C4-2B (cell line): ENCODE data around the gene FHOD3.

Source experiments
- H3K27ac ChIP-seq: fragments of 450-650 bp; 2 replicates; pipeline ENCODE4 v1.5.1; 2017
- ZFX ChIP-seq: fragments of 450-650 bp; IDR thresholded peaks from 2 replicates; pipeline ENCODE4 v1.6.1; 2017
- TF ChIP-seq, protein P1 (sequence below): fragments of 450-650 bp; conservative IDR thresholded peaks from 2 replicates; pipeline ENCODE4 v1.5.1; 2017; ENCODE audit warnings: mild to moderate bottlenecking

Gene FHOD3

DNA sequence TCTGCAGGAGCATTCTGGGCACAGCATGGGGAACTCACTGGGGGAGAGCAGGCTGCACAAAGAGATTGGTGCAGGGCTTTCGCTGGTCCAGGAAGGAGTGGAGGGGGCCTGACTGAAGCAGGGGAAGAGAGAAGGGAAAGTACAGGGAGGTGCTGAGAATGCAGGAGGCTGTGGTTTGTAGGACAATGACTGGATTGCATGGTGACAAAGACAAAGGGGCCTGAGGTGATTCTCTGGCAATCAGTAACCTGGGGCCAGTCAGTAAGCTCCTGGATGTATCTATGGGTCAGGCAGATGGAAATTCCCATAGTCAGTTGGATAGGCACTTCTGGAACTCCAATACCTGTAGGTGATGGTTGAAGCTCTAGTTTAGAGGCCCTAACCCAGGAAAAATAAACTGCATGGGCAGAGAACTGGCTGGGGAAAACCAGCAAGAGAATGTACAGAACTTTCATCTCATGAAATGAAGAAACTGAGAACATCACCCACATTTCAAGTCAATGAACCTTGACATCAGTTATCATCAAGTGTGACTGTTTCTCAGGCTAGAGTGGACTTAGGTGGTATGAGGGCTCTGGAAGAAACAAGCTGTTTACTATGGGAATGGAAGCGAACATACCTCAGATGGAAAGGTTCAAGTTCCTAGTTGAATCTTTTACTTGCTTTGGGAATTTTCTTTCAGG, 338.0 kb downstream of the FHOD3 start:
- no peak overlapping the region for H3K27ac ChIP-seq
- TF ChIP-seq, protein P1, sequence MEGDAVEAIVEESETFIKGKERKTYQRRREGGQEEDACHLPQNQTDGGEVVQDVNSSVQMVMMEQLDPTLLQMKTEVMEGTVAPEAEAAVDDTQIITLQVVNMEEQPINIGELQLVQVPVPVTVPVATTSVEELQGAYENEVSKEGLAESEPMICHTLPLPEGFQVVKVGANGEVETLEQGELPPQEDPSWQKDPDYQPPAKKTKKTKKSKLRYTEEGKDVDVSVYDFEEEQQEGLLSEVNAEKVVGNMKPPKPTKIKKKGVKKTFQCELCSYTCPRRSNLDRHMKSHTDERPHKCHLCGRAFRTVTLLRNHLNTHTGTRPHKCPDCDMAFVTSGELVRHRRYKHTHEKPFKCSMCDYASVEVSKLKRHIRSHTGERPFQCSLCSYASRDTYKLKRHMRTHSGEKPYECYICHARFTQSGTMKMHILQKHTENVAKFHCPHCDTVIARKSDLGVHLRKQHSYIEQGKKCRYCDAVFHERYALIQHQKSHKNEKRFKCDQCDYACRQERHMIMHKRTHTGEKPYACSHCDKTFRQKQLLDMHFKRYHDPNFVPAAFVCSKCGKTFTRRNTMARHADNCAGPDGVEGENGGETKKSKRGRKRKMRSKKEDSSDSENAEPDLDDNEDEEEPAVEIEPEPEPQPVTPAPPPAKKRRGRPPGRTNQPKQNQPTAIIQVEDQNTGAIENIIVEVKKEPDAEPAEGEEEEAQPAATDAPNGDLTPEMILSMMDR = no peak
- no peak for TF ChIP-seq ZFX

- H3K27ac ChIP-seq = no peak overlapping the region
- TF ChIP-seq, protein P1 = no peak
- no peak for TF ChIP-seq ZFX
These were observed 338.8 kb downstream of the FHOD3 start for GRCh38 chr18:36636237-36636817.

DNA sequence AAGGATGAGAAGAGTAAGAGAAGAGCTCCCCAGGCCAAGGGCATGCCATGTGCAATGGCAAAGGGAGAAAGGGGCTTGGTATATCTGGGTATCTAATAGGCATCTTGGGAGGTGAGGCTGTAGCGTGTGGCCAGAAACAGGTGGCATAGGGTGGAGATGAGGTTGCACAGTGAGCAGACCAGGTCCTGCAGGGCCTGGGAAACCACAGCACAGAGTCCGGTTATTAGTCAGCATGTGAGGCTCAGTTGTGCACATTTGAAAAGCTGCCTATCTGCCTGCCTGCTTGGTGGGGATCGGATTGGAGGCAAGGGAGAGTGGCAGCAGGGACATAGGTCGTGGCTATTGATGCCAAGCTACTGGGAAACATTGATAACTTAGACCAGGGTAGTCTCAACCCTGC, 340.7 kb downstream of the FHOD3 start:
- TF ChIP-seq ZFX = no peak
- TF ChIP-seq, protein P1 = no peak
- H3K27ac ChIP-seq = no peak overlapping the region

DNA sequence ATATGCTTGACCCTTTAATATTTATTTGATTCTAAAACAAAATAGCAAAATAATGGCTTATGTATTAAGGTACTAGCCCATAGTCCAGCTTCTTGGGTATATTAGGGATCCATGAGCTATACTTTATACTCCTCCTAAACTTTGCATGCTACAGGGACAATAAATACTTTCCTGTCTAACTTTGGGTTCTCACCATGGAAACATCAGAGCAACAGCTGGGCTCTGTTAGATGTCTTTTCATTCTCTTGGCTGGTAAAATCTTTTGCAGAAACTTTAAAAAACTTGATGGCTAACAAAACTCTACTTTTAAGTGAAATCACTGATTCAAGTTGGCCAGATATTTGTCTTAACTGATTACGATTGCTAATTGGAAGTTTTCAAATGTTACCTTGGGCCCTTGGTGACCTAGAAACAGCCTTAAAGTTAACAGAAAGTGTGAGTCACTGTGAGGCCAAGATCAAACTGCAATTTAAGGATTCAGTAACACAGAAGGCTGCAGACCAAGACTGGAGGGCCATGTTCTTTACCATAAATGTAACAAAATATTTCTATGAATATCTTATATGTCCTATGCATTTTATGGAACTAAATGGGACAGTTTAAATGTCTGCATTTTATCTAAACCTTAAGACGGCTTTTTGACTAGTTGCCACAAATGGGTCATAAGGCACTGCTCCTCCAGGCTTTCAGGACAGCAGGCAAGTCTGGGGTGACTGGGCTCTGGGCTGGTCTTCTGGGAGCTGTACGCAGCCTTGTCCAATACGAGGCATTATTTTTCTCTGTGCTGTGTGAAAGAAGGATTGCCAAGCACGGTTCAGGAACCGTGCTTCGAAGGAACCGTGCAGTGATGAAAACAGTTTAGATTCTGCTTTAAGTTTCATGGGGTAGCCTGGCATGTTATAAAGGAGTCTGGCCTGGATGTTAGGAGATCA, 342.8 kb downstream of the FHOD3 start:
- TF ChIP-seq ZFX = no peak
- TF ChIP-seq, protein P1 = no peak
- no peak overlapping the region for H3K27ac ChIP-seq

GRCh38 chr18:36643061-36643460, 345.5 kb downstream of the FHOD3 start:
- TF ChIP-seq, protein P1 = no peak
- TF ChIP-seq ZFX = no peak
- no peak overlapping the region for H3K27ac ChIP-seq

DNA sequence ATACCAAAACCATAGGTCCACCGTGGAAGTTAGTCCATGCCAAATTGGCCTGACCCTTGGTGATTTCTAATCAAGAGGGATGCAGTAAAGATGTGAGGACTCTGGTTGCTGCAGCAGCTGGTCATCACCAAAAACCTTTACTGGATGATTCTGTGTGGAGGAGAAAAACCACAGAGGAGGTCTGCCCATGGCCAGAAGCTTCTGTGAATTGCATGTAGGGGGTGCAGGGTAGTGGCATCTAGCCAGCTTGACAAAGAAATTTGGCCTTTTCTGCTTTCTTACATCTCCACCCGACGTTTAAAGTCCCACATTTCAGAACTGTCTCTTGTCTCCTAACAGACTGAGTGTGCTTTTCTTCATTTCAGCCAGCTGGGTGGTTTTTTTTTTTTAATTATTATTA, 351.3 kb downstream of the FHOD3 start:
- TF ChIP-seq, protein P1 = no peak
- no peak for TF ChIP-seq ZFX
- no peak overlapping the region for H3K27ac ChIP-seq

GRCh38 chr18:36649205-36649604, 351.7 kb downstream of the FHOD3 start:
- TF ChIP-seq ZFX = no peak
- TF ChIP-seq, protein P1 = no peak
- H3K27ac ChIP-seq = no peak overlapping the region
